Measurements from ENCODE around the gene MOB3B. TPM values are rescaled to one million over a fixed set of nuclear protein-coding genes. Genes with fewer than 3 reads are reported as not detected.

The MOB3B gene
- total and polyA plus RNA-seq, 10 of the 15 experiments (the other 5 are each of a cell fraction or from before 2014, with no cell fraction given), result 0.44 to 2.7 (median 0.91) TPM

GRCh38 chr9:27549196-27549755 lies 19.7 kb upstream of the MOB3B start:
- Histone ChIP-seq H3K79me2 (ENCODE audit: control insufficient read depth, insufficient read depth, low read length) (no peaks in the 10 kb centered on the region), H3K4me3 (no peak overlapping the region), H2AFZ (ENCODE audit: control insufficient read depth, low read depth, low read length) (no peak overlapping the region), H3K4me1 (ENCODE audit: control insufficient read depth, insufficient read depth, low read length) (no peaks in the 10 kb centered on the region), H3K9me3 (replicated peaks; ENCODE audit: control insufficient read depth, insufficient read depth, low read length) (no peaks in the 10 kb centered on the region), H3K4me2 (ENCODE audit: control insufficient read depth, insufficient read depth) (no peak overlapping the region), H4K20me1 (ENCODE audit: control insufficient read depth, insufficient read depth) (no peaks in the 10 kb centered on the region), H3K9ac (ENCODE audit: control insufficient read depth, insufficient read depth, low read length) (no peak overlapping the region), H3K36me3 (ENCODE audit: control insufficient read depth in 2 of 2, insufficient read depth in 2 of 2, low read length in 1 of 2) (no peaks in the 10 kb centered on the region; a peak in 1 of 4 replicates), H3K27ac (ENCODE audit: control insufficient read depth, insufficient read depth) (no peak overlapping the region), H3K27me3 (replicated peaks in 1 of 2; ENCODE audit: control insufficient read depth in 2 of 2, insufficient read depth in 2 of 2, low read length in 1 of 2) (no peaks in the 10 kb centered on the region)
- ATAC-seq (no peak), FAIRE-seq (no peak), DNase-seq (ENCODE audit: low read depth, low spot score) (no peak)
- TF ChIP-seq, protein P1, sequence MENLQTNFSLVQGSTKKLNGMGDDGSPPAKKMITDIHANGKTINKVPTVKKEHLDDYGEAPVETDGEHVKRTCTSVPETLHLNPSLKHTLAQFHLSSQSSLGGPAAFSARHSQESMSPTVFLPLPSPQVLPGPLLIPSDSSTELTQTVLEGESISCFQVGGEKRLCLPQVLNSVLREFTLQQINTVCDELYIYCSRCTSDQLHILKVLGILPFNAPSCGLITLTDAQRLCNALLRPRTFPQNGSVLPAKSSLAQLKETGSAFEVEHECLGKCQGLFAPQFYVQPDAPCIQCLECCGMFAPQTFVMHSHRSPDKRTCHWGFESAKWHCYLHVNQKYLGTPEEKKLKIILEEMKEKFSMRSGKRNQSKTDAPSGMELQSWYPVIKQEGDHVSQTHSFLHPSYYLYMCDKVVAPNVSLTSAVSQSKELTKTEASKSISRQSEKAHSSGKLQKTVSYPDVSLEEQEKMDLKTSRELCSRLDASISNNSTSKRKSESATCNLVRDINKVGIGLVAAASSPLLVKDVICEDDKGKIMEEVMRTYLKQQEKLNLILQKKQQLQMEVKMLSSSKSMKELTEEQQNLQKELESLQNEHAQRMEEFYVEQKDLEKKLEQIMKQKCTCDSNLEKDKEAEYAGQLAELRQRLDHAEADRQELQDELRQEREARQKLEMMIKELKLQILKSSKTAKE (IDR thresholded peaks at IDR 0.05; ENCODE audit: low read depth, poor library complexity, severe bottlenecking), result no peak
- TF ChIP-seq PAX5 (IDR thresholded peaks at IDR 0.05; ENCODE audit: borderline replicate concordance, low read depth, low read length) (no peak), TCF7 (IDR thresholded peaks at IDR 0.05; ENCODE audit: borderline replicate concordance) (no peak), CUX1 (IDR thresholded peaks at IDR 0.05; ENCODE audit: insufficient replicate concordance, low read depth, low read length) (no peak)
- TF ChIP-seq, protein P2, sequence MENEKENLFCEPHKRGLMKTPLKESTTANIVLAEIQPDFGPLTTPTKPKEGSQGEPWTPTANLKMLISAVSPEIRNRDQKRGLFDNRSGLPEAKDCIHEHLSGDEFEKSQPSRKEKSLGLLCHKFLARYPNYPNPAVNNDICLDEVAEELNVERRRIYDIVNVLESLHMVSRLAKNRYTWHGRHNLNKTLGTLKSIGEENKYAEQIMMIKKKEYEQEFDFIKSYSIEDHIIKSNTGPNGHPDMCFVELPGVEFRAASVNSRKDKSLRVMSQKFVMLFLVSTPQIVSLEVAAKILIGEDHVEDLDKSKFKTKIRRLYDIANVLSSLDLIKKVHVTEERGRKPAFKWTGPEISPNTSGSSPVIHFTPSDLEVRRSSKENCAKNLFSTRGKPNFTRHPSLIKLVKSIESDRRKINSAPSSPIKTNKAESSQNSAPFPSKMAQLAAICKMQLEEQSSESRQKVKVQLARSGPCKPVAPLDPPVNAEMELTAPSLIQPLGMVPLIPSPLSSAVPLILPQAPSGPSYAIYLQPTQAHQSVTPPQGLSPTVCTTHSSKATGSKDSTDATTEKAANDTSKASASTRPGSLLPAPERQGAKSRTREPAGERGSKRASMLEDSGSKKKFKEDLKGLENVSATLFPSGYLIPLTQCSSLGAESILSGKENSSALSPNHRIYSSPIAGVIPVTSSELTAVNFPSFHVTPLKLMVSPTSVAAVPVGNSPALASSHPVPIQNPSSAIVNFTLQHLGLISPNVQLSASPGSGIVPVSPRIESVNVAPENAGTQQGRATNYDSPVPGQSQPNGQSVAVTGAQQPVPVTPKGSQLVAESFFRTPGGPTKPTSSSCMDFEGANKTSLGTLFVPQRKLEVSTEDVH (IDR thresholded peaks at IDR 0.05; ENCODE audit: low read depth, partially characterized antibody), result no peak
- ChIA-PET SMC1A (ENCODE audit: uncharacterized antibody, unreplicated experiment) (interaction anchor here (0.7 to 5.8 kb wide), 5 partner anchors 8 to 217 kb away, joined by 3 to 91 read pairs (median 40); partner anchors contain the start of gene MOB3B), RAD21 (ENCODE audit: unreplicated experiment) (interaction anchor here (0.7 to 5.8 kb wide), 3 partner anchors 62 to 216 kb away, joined by 3 to 85 read pairs (median 3); no protein-coding TSS in a partner anchor), CTCF (interaction anchor here (0.6 to 6.2 kb wide), 7 partner anchors 10 to 685 kb away, joined by 3 to 100 read pairs (median 9); partner anchors contain the start of gene MOB3B), POLR2A (interaction anchor here (0.7 kb wide), 1 partner anchor 1411 kb away, joined by 3 read pairs; no protein-coding TSS in a partner anchor)
- no TSS peak for BruUV-seq (replicated peaks)
- WGBS (ENCODE audit: insufficient coverage, insufficient replicate concordance, low lambda C conversion rate, missing lambda C conversion rate), result 96% methylated on average over 4 of the region's 4 CpGs
- in situ Hi-C loops (cut with MboI) (no loop called here), intact Hi-C loops (cut with micrococcal nuclease; ENCODE audit: unreplicated experiment) (loop anchor here (5.0 kb wide), 1 partner anchor 302 kb away; no protein-coding TSS in a partner anchor)

Data from GM12878 (cell line).